HepG2 (cell line): Measurements from ENCODE around the gene TBL3. TPM values are rescaled to one million over a fixed set of nuclear protein-coding genes. Genes with fewer than 3 reads are reported as not detected.

ENCODE experiments used
- ATF1 ChIP-seq: IDR thresholded peaks from 2 replicates; pipeline ENCODE4 v1.6.1; 2016; ENCODE audit warnings: mild to moderate bottlenecking, control low read depth
- CREB1 ChIP-seq, 2 experiments: fragments of 450-650 bp in 1 of 2; IDR thresholded peaks; 2 replicates each; pipeline ENCODE4 v1.6.1; 2016 to 2017; ENCODE audit warnings: control low read depth in 1 of 2, mild to moderate bottlenecking in 1 of 2, missing compliant biosample characterization in 1 of 2, missing genetic modification characterization in 1 of 2
- GATAD1 ChIP-seq: IDR thresholded peaks from 2 replicates; pipeline ENCODE4 v1.6.1; 2016; ENCODE audit warnings: missing genetic modification reagents, missing compliant biosample characterization
- HMGXB3 ChIP-seq: sonication (generic); formaldehyde crosslinking; IDR thresholded peaks from 2 replicates; pipeline ENCODE4 v1.4.0; 2020; ENCODE audit warnings: missing genetic modification reagents, borderline replicate concordance
- JARID2 ChIP-seq: sonication (generic); formaldehyde crosslinking; IDR thresholded peaks from 2 replicates; pipeline ENCODE4 v1.8.1; 2023; ENCODE audit warnings: missing genetic modification reagents, inconsistent platforms; ENCODE audit not compliant: insufficient replicate concordance
- JDP2 ChIP-seq: sonication (generic); formaldehyde crosslinking; IDR thresholded peaks from 2 replicates; pipeline ENCODE4 v1.8.1; 2022; ENCODE audit warnings: missing genetic modification reagents, borderline replicate concordance
- MBD4 ChIP-seq: IDR thresholded peaks from 2 replicates; pipeline ENCODE4 v1.6.1; 2012; ENCODE audit warnings: low read length, inconsistent platforms, borderline replicate concordance
- PCBP1 ChIP-seq: fragments of 200-400 bp; formaldehyde crosslinking; IDR thresholded peaks from 2 replicates; pipeline ENCODE4 v1.6.1; 2017; ENCODE audit warnings: mild to moderate bottlenecking, low read depth, low read length, borderline replicate concordance
- REXO4 ChIP-seq: sonication (generic); formaldehyde crosslinking; IDR thresholded peaks from 2 replicates; pipeline ENCODE4 v1.8.0; 2022; ENCODE audit warnings: missing genetic modification reagents, mild to moderate bottlenecking, borderline replicate concordance
- TOPORS ChIP-seq: sonication (generic); formaldehyde crosslinking; IDR thresholded peaks from 2 replicates; pipeline ENCODE4 v1.8.0; 2023; ENCODE audit warnings: mild to moderate bottlenecking, missing genetic modification reagents
- ZNF275 ChIP-seq: sonication (generic); formaldehyde crosslinking; IDR thresholded peaks from 2 replicates; pipeline ENCODE4 v1.8.0; 2022; ENCODE audit warnings: missing genetic modification reagents, mild to moderate bottlenecking, inconsistent platforms, borderline replicate concordance
- ZNF33A ChIP-seq: sonication (generic); formaldehyde crosslinking; IDR thresholded peaks from 2 replicates; pipeline ENCODE4 v1.5.1; 2020; ENCODE audit warnings: missing genetic modification reagents, mild to moderate bottlenecking, moderate library complexity, borderline replicate concordance
- ZNF766 ChIP-seq: sonication (generic); formaldehyde crosslinking; IDR thresholded peaks from 2 replicates; pipeline ENCODE4 v1.5.0; 2020; ENCODE audit warnings: missing genetic modification reagents, borderline replicate concordance
- polyA plus RNA-seq, 8 experiments: library from polyadenylated mRNA; depleted of rRNA in 3 of 8; stranded (reverse) in 7 of 8; unstranded in 1 of 8; fragments of >200 nt; fragmentation: Illumina TruSeq in 4 of 8; extraction: Trizol in 4 of 8; gene quantifications; 2 replicates each; pipeline versions ENCODE4 v1.2.1 to v1.2.3, GENCODE V29; 2011 to 2016; ENCODE audit warnings: low read depth in 4 of 8, missing spikeins in 1 of 8, mixed read lengths in 1 of 8; ENCODE audit not compliant: insufficient read depth in 1 of 8
- total RNA-seq, 5 experiments: library from RNA; depleted of rRNA; stranded (reverse); fragments of >200 nt; fragmentation: Illumina TruSeq; extraction: Trizol; gene quantifications; 2 replicates each; pipeline ENCODE4 v1.2.3, GENCODE V29; 2016; ENCODE audit warnings: low read depth in 1 of 5
- TF ChIP-seq, protein P1 (sequence below), 2 experiments: IDR thresholded peaks; 2 replicates each; pipeline ENCODE4 v1.6.1; 2011 to 2012; ENCODE audit warnings: low read length in 2 of 2, borderline replicate concordance in 1 of 2, low read depth in 1 of 2, mild to moderate bottlenecking in 1 of 2, moderate library complexity in 1 of 2
- TF ChIP-seq, protein P2 (sequence below): sonication (generic); formaldehyde crosslinking; IDR thresholded peaks from 2 replicates; pipeline ENCODE4 v1.4.0; 2020; ENCODE audit warnings: low read depth, mild to moderate bottlenecking, missing genetic modification reagents

Gene TBL3
- total and polyA plus RNA-seq, 2 of the 13 experiments (the other 11 are each of a cell fraction or from before 2014, with no cell fraction given), result 16.8 to 38.0 TPM

GRCh38 chr16:1983544-1984346 is 11.9 kb downstream of the TBL3 start, which contains the start of gene GFER (continued):
- no peak; the same call in 1 of the 2 replicates for TF ChIP-seq REXO4 (CRISPR knock-in tag)
- TF ChIP-seq TOPORS (CRISPR knock-in tag), result 0 out of 2 replicates have a peak, but pooled peaks have one; percentile 32
- TF ChIP-seq HMGXB3 (CRISPR knock-in tag), result no peak; the same call in 1 of the 2 replicates
- TF ChIP-seq PCBP1, result no peak
- TF ChIP-seq, protein P1, sequence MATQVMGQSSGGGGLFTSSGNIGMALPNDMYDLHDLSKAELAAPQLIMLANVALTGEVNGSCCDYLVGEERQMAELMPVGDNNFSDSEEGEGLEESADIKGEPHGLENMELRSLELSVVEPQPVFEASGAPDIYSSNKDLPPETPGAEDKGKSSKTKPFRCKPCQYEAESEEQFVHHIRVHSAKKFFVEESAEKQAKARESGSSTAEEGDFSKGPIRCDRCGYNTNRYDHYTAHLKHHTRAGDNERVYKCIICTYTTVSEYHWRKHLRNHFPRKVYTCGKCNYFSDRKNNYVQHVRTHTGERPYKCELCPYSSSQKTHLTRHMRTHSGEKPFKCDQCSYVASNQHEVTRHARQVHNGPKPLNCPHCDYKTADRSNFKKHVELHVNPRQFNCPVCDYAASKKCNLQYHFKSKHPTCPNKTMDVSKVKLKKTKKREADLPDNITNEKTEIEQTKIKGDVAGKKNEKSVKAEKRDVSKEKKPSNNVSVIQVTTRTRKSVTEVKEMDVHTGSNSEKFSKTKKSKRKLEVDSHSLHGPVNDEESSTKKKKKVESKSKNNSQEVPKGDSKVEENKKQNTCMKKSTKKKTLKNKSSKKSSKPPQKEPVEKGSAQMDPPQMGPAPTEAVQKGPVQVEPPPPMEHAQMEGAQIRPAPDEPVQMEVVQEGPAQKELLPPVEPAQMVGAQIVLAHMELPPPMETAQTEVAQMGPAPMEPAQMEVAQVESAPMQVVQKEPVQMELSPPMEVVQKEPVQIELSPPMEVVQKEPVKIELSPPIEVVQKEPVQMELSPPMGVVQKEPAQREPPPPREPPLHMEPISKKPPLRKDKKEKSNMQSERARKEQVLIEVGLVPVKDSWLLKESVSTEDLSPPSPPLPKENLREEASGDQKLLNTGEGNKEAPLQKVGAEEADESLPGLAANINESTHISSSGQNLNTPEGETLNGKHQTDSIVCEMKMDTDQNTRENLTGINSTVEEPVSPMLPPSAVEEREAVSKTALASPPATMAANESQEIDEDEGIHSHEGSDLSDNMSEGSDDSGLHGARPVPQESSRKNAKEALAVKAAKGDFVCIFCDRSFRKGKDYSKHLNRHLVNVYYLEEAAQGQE (IDR thresholded peaks at IDR 0.05; ENCODE audit: borderline replicate concordance in 1 of 2, low read depth in 1 of 2, low read length in 2 of 2), result no peak
- TF ChIP-seq ZNF275 (CRISPR knock-in tag), result no peak
- TF ChIP-seq, protein P2, sequence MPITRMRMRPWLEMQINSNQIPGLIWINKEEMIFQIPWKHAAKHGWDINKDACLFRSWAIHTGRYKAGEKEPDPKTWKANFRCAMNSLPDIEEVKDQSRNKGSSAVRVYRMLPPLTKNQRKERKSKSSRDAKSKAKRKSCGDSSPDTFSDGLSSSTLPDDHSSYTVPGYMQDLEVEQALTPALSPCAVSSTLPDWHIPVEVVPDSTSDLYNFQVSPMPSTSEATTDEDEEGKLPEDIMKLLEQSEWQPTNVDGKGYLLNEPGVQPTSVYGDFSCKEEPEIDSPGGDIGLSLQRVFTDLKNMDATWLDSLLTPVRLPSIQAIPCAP (CRISPR knock-in tag), result no peak
- peak; percentile 83 for TF ChIP-seq GATAD1 (CRISPR knock-in tag)
- no peak for TF ChIP-seq MBD4
- TF ChIP-seq ZNF766 (CRISPR knock-in tag), result peak; percentile 23; the same call in 1 of the 2 replicates
- peak; percentile 37 for TF ChIP-seq JARID2 (CRISPR knock-in tag)
- TF ChIP-seq CREB1 (IDR thresholded peaks at IDR 0.05), result no peak
- TF ChIP-seq CREB1 (CRISPR knock-in tag; IDR thresholded peaks at IDR 0.05), result no peak
- no peak for TF ChIP-seq ATF1 (CRISPR knock-in tag)
- 0 out of 2 replicates have a peak, but pooled peaks have one; percentile 72 for TF ChIP-seq ZNF33A
- TF ChIP-seq JDP2 (CRISPR knock-in tag), result no peak
